Tibial nerve (tissue), 4 donors: ENCODE data around the gene UPP1. TPM values are rescaled to one million over a fixed set of nuclear protein-coding genes. Genes with fewer than 3 reads are reported as not detected.

Source experiments
- DNase-seq, 2 donors: peaks; one replicate each; pipeline ENCODE4 v3.0.0-alpha.2; 2019; ENCODE audit warnings: low spot score in 2 of 2
- H3K27ac ChIP-seq, 4 donors: fragments of 200-600 bp; sonication (generic) in 3 of 4; one replicate each; pipeline ENCODE4 v1.5.1; 2017 to 2019; ENCODE audit warnings: mild to moderate bottlenecking in 1 of 4
- H3K27me3 ChIP-seq, 2 donors: fragments of 200-600 bp; sonication (generic) in 1 of 2; one replicate each; pipeline versions ENCODE4 v1.5.1 to v1.6.0; 2017 to 2019
- H3K36me3 ChIP-seq, 3 donors: fragments of 200-600 bp; sonication (generic); one replicate each; pipeline ENCODE4 v1.5.1; 2018 to 2019
- H3K4me1 ChIP-seq, 4 donors: fragments of 200-600 bp; sonication (generic) in 3 of 4; one replicate each; pipeline ENCODE4 v1.5.1; 2017 to 2019
- H3K4me3 ChIP-seq, 4 donors: fragments of 200-600 bp; sonication (generic) in 3 of 4; one replicate each; pipeline ENCODE4 v1.5.1; 2017 to 2019; ENCODE audit warnings: mild to moderate bottlenecking in 1 of 4, moderate library complexity in 1 of 4
- H3K9me3 ChIP-seq, 4 donors: fragments of 200-600 bp; sonication (generic) in 3 of 4; one replicate each; pipeline ENCODE4 v1.5.1; 2017 to 2019
- CTCF ChIP-seq, 5 experiments: fragments of 200-600 bp in 3 of 5; fragments of 450-650 bp in 2 of 5; sonication (generic) in 3 of 5; IDR thresholded peaks; one replicate each; pipeline ENCODE4 v1.5.1; 2016 to 2019; ENCODE audit warnings: antibody characterized with exemption in 5 of 5, mild to moderate bottlenecking in 3 of 5, moderate library complexity in 2 of 5
- EP300 ChIP-seq, 2 donors: sonication (generic); formaldehyde crosslinking; IDR thresholded peaks; one replicate each; pipeline ENCODE4 v1.6.1; 2017; ENCODE audit warnings: antibody characterized with exemption in 2 of 2, mild to moderate bottlenecking in 1 of 2
- POLR2A ChIP-seq, 2 donors: fragments of 450-650 bp; IDR thresholded peaks; one replicate each; pipeline ENCODE4 v1.6.1; 2017; ENCODE audit warnings: antibody characterized with exemption in 2 of 2, mild to moderate bottlenecking in 2 of 2, moderate library complexity in 2 of 2
- WGBS, 2 donors: methylation state at CpG; one replicate each; pipeline ENCODE4 v1.1.5; 2018; 5-methylcytosine and 5-hydroxymethylcytosine counted together
- total RNA-seq, 4 donors: library from RNA; depleted of rRNA; stranded (reverse); fragments of >200 nt; gene quantifications; one replicate each; pipeline ENCODE4 v1.1.0, GENCODE V29; 2016

The UPP1 gene
- total RNA-seq, 4 donors from 2014 or later = 14.2 to 36.9 (median 19.0) TPM

GRCh38 chr7:48045195-48045765, 43.8 kb upstream of the UPP1 start:
- H3K4me1 ChIP-seq = no peaks in the 10 kb centered on the region
- no peak for TF ChIP-seq POLR2A (IDR thresholded peaks at IDR 0.05)
- no peak for TF ChIP-seq CTCF (IDR thresholded peaks at IDR 0.05)
- TF ChIP-seq EP300 (IDR thresholded peaks at IDR 0.05) = no peak
- H3K27me3 ChIP-seq = no peaks in the 10 kb centered on the region
- no peaks in the 10 kb centered on the region for H3K9me3 ChIP-seq
- no peak overlapping the region for H3K4me3 ChIP-seq
- H3K27ac ChIP-seq = no peak overlapping the region
- WGBS, 2 donors = 74 to 79% methylated on average over 9 of the region's 9 CpGs
- no peaks in the 10 kb centered on the region for H3K36me3 ChIP-seq
- DNase-seq = no peak

- Histone ChIP-seq H3K4me1 (no peaks in the 10 kb centered on the region), H3K9me3 (no peaks in the 10 kb centered on the region), H3K4me3 (no peak overlapping the region), H3K27me3 (no peaks in the 10 kb centered on the region), H3K27ac (no peak overlapping the region), H3K36me3 (no peaks in the 10 kb centered on the region)
- 65 to 67% methylated on average over 14 of the region's 14 CpGs for WGBS, 2 donors
- no peak for DNase-seq
- no peak for TF ChIP-seq POLR2A (IDR thresholded peaks at IDR 0.05)
- TF ChIP-seq EP300 (IDR thresholded peaks at IDR 0.05) = no peak
- TF ChIP-seq CTCF (IDR thresholded peaks at IDR 0.05) = no peak
Measured at GRCh38 chr7:48046458-48046857, 42.6 kb upstream of the UPP1 start.

GRCh38 chr7:48048113-48048512, 41.0 kb upstream of the UPP1 start:
- no peaks in the 10 kb centered on the region for H3K27me3 ChIP-seq
- H3K27ac ChIP-seq = no peak overlapping the region
- H3K36me3 ChIP-seq = no peaks in the 10 kb centered on the region
- 88 to 91% methylated on average over 8 of the region's 8 CpGs for WGBS, 2 donors
- TF ChIP-seq EP300 (IDR thresholded peaks at IDR 0.05) (no peak), POLR2A (IDR thresholded peaks at IDR 0.05) (no peak), CTCF (IDR thresholded peaks at IDR 0.05) (no peak)
- no peak overlapping the region for H3K4me3 ChIP-seq
- H3K4me1 ChIP-seq = no peaks in the 10 kb centered on the region
- no peaks in the 10 kb centered on the region for H3K9me3 ChIP-seq
- no peak for DNase-seq

GRCh38 chr7:48049850-48050249, 39.2 kb upstream of the UPP1 start:
- Histone ChIP-seq H3K27me3 (no peaks in the 10 kb centered on the region), H3K27ac (no peak overlapping the region), H3K4me1 (no peaks in the 10 kb centered on the region), H3K9me3 (no peaks in the 10 kb centered on the region), H3K36me3 (no peaks in the 10 kb centered on the region), H3K4me3 (no peak overlapping the region)
- DNase-seq = no peak
- no peak for TF ChIP-seq EP300 (IDR thresholded peaks at IDR 0.05)
- TF ChIP-seq CTCF (IDR thresholded peaks at IDR 0.05) = no peak
- no peak for TF ChIP-seq POLR2A (IDR thresholded peaks at IDR 0.05)
- 80 to 86% methylated on average over 8 of the region's 8 CpGs for WGBS, 2 donors

GRCh38 chr7:48052748-48053147, 36.3 kb upstream of the UPP1 start:
- 67 to 73% methylated on average over 8 of the region's 8 CpGs for WGBS, 2 donors
- Histone ChIP-seq H3K36me3 (no peaks in the 10 kb centered on the region), H3K4me3 (no peak overlapping the region), H3K27ac (no peak overlapping the region), H3K4me1 (no peaks in the 10 kb centered on the region), H3K27me3 (no peaks in the 10 kb centered on the region), H3K9me3 (peaks cover 0 to 12% (median 0%) of the 10 kb centered on the region in 4 donors)
- TF ChIP-seq POLR2A (IDR thresholded peaks at IDR 0.05) (no peak), CTCF (IDR thresholded peaks at IDR 0.05) (no peak), EP300 (IDR thresholded peaks at IDR 0.05) (no peak)
- no peak for DNase-seq
